ENCODE data around the gene NCOA1. TPM values are rescaled to one million over a fixed set of nuclear protein-coding genes. Genes with fewer than 3 reads are reported as not detected.

Gene NCOA1
- polyA plus RNA-seq, 1 donor (not counting 4 experiments of a cell fraction or from before 2014, with no cell fraction given): 5.0 TPM

- Histone ChIP-seq H3K36me3 (ENCODE audit: control insufficient read depth in 2 of 2, extremely low read depth in 1 of 2, insufficient read depth in 2 of 2, low read length in 2 of 2) (peaks cover 16 to 31% of the 10 kb centered on the region in 2 experiments), H3K27ac (ENCODE audit: control insufficient read depth, insufficient read depth, low read length) (no peak overlapping the region), H3K4me2 (ENCODE audit: control insufficient read depth, extremely low read depth, insufficient read depth, low read depth, low read length) (no peak overlapping the region), H3K4me3 (ENCODE audit: control insufficient read depth in 2 of 3, extremely low read depth in 1 of 3, insufficient read depth in 2 of 3, low read depth in 1 of 3, low read length in 3 of 3) (no peak overlapping the region), H3K9me1 (ENCODE audit: control insufficient read depth, extremely low read depth, insufficient read depth, low read length) (no peaks in the 10 kb centered on the region), H2AFZ (ENCODE audit: control insufficient read depth, low read length) (no peak overlapping the region), H4K20me1 (ENCODE audit: control insufficient read depth, extremely low read depth, insufficient read depth, low read length) (peaks cover 3% of the 10 kb centered on the region), H3K27me3 (ENCODE audit: control insufficient read depth, extremely low read depth, insufficient read depth, low read length) (no peaks in the 10 kb centered on the region), H3K79me2 (ENCODE audit: control insufficient read depth, insufficient read depth, low read length) (peaks cover 20% of the 10 kb centered on the region), H3K9me3 (ENCODE audit: control insufficient read depth, low read depth, low read length) (no peaks in the 10 kb centered on the region), H3K9ac (ENCODE audit: control insufficient read depth, extremely low read depth, insufficient read depth, low read length) (no peak overlapping the region), H3K4me1 (ENCODE audit: control insufficient read depth, extremely low read depth, insufficient read depth, low read length) (no peaks in the 10 kb centered on the region)
- DNase-seq (ENCODE audit: low read depth, low spot score) (no peak), FAIRE-seq (no peak)
- dilution Hi-C loops (cut with MboI; ENCODE audit: extremely low pct_ligation_motif_present, low sequenced_read_pairs): no loop called here
- no peak for TF ChIP-seq CTCF (optimal IDR thresholded peaks at IDR 0.05 in 1 of 3, IDR thresholded peaks at IDR 0.05 in 1 of 3, conservative IDR thresholded peaks at IDR 0.05 in 1 of 3; ENCODE audit: extremely low read depth in 1 of 3, insufficient read depth in 2 of 3, low read length in 3 of 3)
- TF ChIP-seq EZH2 (IDR thresholded peaks at IDR 0.05; ENCODE audit: low read length): no peak
These were observed 325.8 kb downstream of the NCOA1 start for GRCh38 chr2:24816884-24817283.

- no peak overlapping the region for H3K4me3 ChIP-seq (ENCODE audit: control insufficient read depth in 2 of 3, extremely low read depth in 1 of 3, insufficient read depth in 2 of 3, low read depth in 1 of 3, low read length in 3 of 3)
- H3K9me3 ChIP-seq (ENCODE audit: control insufficient read depth, low read depth, low read length): no peaks in the 10 kb centered on the region
- H3K9me1 ChIP-seq (ENCODE audit: control insufficient read depth, extremely low read depth, insufficient read depth, low read length): no peaks in the 10 kb centered on the region
- no peak overlapping the region for H3K27ac ChIP-seq (ENCODE audit: control insufficient read depth, insufficient read depth, low read length)
- TF ChIP-seq CTCF (optimal IDR thresholded peaks at IDR 0.05 in 1 of 3, IDR thresholded peaks at IDR 0.05 in 1 of 3, conservative IDR thresholded peaks at IDR 0.05 in 1 of 3; ENCODE audit: extremely low read depth in 1 of 3, insufficient read depth in 2 of 3, low read length in 3 of 3) (no peak), EZH2 (IDR thresholded peaks at IDR 0.05; ENCODE audit: low read length) (no peak)
- FAIRE-seq: no peak
- no peak overlapping the region for H3K4me2 ChIP-seq (ENCODE audit: control insufficient read depth, extremely low read depth, insufficient read depth, low read depth, low read length)
- dilution Hi-C loops (cut with MboI; ENCODE audit: extremely low pct_ligation_motif_present, low sequenced_read_pairs): no loop called here
- peaks cover 4% of the 10 kb centered on the region for H3K79me2 ChIP-seq (ENCODE audit: control insufficient read depth, insufficient read depth, low read length)
- no peak overlapping the region for H3K9ac ChIP-seq (ENCODE audit: control insufficient read depth, extremely low read depth, insufficient read depth, low read length)
- H2AFZ ChIP-seq (ENCODE audit: control insufficient read depth, low read length): no peak overlapping the region
- H3K27me3 ChIP-seq (ENCODE audit: control insufficient read depth, extremely low read depth, insufficient read depth, low read length): no peaks in the 10 kb centered on the region
- DNase-seq (ENCODE audit: low read depth, low spot score): no peak
- H3K4me1 ChIP-seq (ENCODE audit: control insufficient read depth, extremely low read depth, insufficient read depth, low read length): no peaks in the 10 kb centered on the region
- peaks cover 17 to 37% of the 10 kb centered on the region in 2 experiments for H3K36me3 ChIP-seq (ENCODE audit: control insufficient read depth in 2 of 2, extremely low read depth in 1 of 2, insufficient read depth in 2 of 2, low read length in 2 of 2)
- peaks cover 3% of the 10 kb centered on the region for H4K20me1 ChIP-seq (ENCODE audit: control insufficient read depth, extremely low read depth, insufficient read depth, low read length)
These were observed 327.7 kb downstream of the NCOA1 start for GRCh38 chr2:24818721-24819167.

Data from keratinocyte (primary cell).